HepG2 (cell line): ENCODE data around the gene PLK3. TPM values are rescaled to one million over a fixed set of nuclear protein-coding genes. Genes with fewer than 3 reads are reported as not detected.
A peak's percentile ranks its signal among the peaks of the same experiment; 100 is the strongest.

Experiments
- BORCS8-MEF2B ChIP-seq: sonication (generic); formaldehyde crosslinking; IDR thresholded peaks from 2 replicates; pipeline ENCODE4 v1.8.0; 2022; ENCODE audit warnings: mild to moderate bottlenecking, missing genetic modification reagents
- E2F1 ChIP-seq: sonication (generic); formaldehyde crosslinking; IDR thresholded peaks from 2 replicates; pipeline ENCODE4 v1.5.0; 2020; ENCODE audit warnings: missing genetic modification reagents
- ETV5 ChIP-seq: IDR thresholded peaks from 2 replicates; pipeline ENCODE4 v1.6.1; 2018; ENCODE audit warnings: missing biosample characterization, missing genetic modification reagents, inconsistent platforms, borderline replicate concordance
- GFI1 ChIP-seq: sonication (generic); formaldehyde crosslinking; IDR thresholded peaks from 2 replicates; pipeline ENCODE4 v1.5.0; 2020; ENCODE audit warnings: missing genetic modification reagents, mild to moderate bottlenecking, borderline replicate concordance
- HMG20A ChIP-seq: IDR thresholded peaks from 2 replicates; pipeline ENCODE4 v1.6.1; 2016; ENCODE audit warnings: borderline replicate concordance
- MTA3 ChIP-seq: sonication (generic); formaldehyde crosslinking; IDR thresholded peaks from 2 replicates; pipeline ENCODE4 v1.4.0; 2020; ENCODE audit warnings: missing genetic modification reagents
- NFIB ChIP-seq: sonication (generic); formaldehyde crosslinking; IDR thresholded peaks from 2 replicates; pipeline ENCODE4 v1.9.0; 2021; ENCODE audit warnings: missing genetic modification reagents, mild to moderate bottlenecking, borderline replicate concordance
- SP1 ChIP-seq, 2 experiments: fragments of 450-650 bp in 1 of 2; sonication (generic) in 1 of 2; formaldehyde crosslinking in 1 of 2; IDR thresholded peaks; 2 replicates each; pipeline versions ENCODE4 v1.4.0 to v1.6.1; 2016 to 2020; ENCODE audit warnings: missing genetic modification reagents in 1 of 2
- SP2 ChIP-seq: sonication (generic); formaldehyde crosslinking; IDR thresholded peaks from 2 replicates; pipeline ENCODE4 v1.5.1; 2020; ENCODE audit warnings: mild to moderate bottlenecking, missing genetic modification reagents
- TERF1 ChIP-seq: sonication (generic); formaldehyde crosslinking; IDR thresholded peaks from 2 replicates; pipeline ENCODE4 v1.8.0; 2022; ENCODE audit warnings: mild to moderate bottlenecking, missing genetic modification reagents, moderate library complexity
- USF2 ChIP-seq, 2 experiments: sonication (generic) in 1 of 2; formaldehyde crosslinking in 1 of 2; IDR thresholded peaks; 2 replicates each; pipeline versions ENCODE4 v1.5.1 to v1.6.1; 2011 to 2020; ENCODE audit warnings: borderline replicate concordance in 1 of 2, low read depth in 1 of 2, low read length in 1 of 2, mild to moderate bottlenecking in 1 of 2, missing genetic modification reagents in 1 of 2, moderate library complexity in 1 of 2
- ZC3H13 ChIP-seq: sonication (generic); formaldehyde crosslinking; IDR thresholded peaks from 2 replicates; pipeline ENCODE4 v1.8.1; 2023; ENCODE audit warnings: mild to moderate bottlenecking, missing genetic modification reagents, moderate library complexity
- ZIK1 ChIP-seq: sonication (generic); formaldehyde crosslinking; IDR thresholded peaks from 2 replicates; pipeline ENCODE4 v1.5.0; 2020; ENCODE audit warnings: mild to moderate bottlenecking, low read depth, missing genetic modification reagents, borderline replicate concordance
- ZKSCAN8 ChIP-seq: IDR thresholded peaks from 2 replicates; pipeline ENCODE4 v1.6.1; 2016; ENCODE audit warnings: borderline replicate concordance, missing genetic modification reagents, missing compliant biosample characterization
- ZMYM4 ChIP-seq: sonication (generic); formaldehyde crosslinking; IDR thresholded peaks from 2 replicates; pipeline ENCODE4 v1.8.1; 2023; ENCODE audit warnings: mild to moderate bottlenecking, missing genetic modification reagents
- ZNF282 ChIP-seq: fragments of 450-650 bp; IDR thresholded peaks from 2 replicates; pipeline ENCODE4 v1.6.1; 2018; ENCODE audit not compliant: partially characterized antibody
- ZNF30 ChIP-seq: sonication (generic); formaldehyde crosslinking; IDR thresholded peaks from 2 replicates; pipeline ENCODE4 v1.5.0; 2020; ENCODE audit warnings: mild to moderate bottlenecking, missing genetic modification reagents
- ZNF333 ChIP-seq: sonication (generic); formaldehyde crosslinking; IDR thresholded peaks from 2 replicates; pipeline ENCODE4 v1.4.0; 2020; ENCODE audit warnings: mild to moderate bottlenecking, missing genetic modification reagents, borderline replicate concordance
- ZNF441 ChIP-seq: sonication (generic); formaldehyde crosslinking; IDR thresholded peaks from 2 replicates; pipeline ENCODE4 v1.7.0; 2021; ENCODE audit warnings: missing genetic modification reagents, borderline replicate concordance
- ZNF703 ChIP-seq: sonication (generic); formaldehyde crosslinking; IDR thresholded peaks from 2 replicates; pipeline ENCODE4 v1.5.1; 2020; ENCODE audit warnings: missing genetic modification reagents, mild to moderate bottlenecking, moderate library complexity, borderline replicate concordance
- ZXDC ChIP-seq: sonication (generic); formaldehyde crosslinking; IDR thresholded peaks from 2 replicates; pipeline ENCODE4 v1.5.0; 2020; ENCODE audit warnings: mild to moderate bottlenecking, missing genetic modification reagents
- polyA plus RNA-seq, 8 experiments: library from polyadenylated mRNA; depleted of rRNA in 3 of 8; stranded (reverse) in 7 of 8; unstranded in 1 of 8; fragments of >200 nt; fragmentation: Illumina TruSeq in 4 of 8; extraction: Trizol in 4 of 8; gene quantifications; 2 replicates each; pipeline versions ENCODE4 v1.2.1 to v1.2.3, GENCODE V29; 2011 to 2016; ENCODE audit warnings: low read depth in 4 of 8, missing spikeins in 1 of 8, mixed read lengths in 1 of 8; ENCODE audit not compliant: insufficient read depth in 1 of 8
- total RNA-seq, 5 experiments: library from RNA; depleted of rRNA; stranded (reverse); fragments of >200 nt; fragmentation: Illumina TruSeq; extraction: Trizol; gene quantifications; 2 replicates each; pipeline ENCODE4 v1.2.3, GENCODE V29; 2016; ENCODE audit warnings: low read depth in 1 of 5

The PLK3 gene
- total and polyA plus RNA-seq, 2 of the 13 experiments (the other 11 are each of a cell fraction or from before 2014, with no cell fraction given) = 9.8 to 16.9 TPM

- TF ChIP-seq ZXDC = no peak
- TF ChIP-seq SP2 (CRISPR knock-in tag) = no peak
- peak; percentile 66 for TF ChIP-seq ETV5
- TF ChIP-seq USF2 (IDR thresholded peaks at IDR 0.05; ENCODE audit: low read depth, low read length) = no peak
- TF ChIP-seq USF2 (CRISPR knock-in tag; IDR thresholded peaks at IDR 0.05; ENCODE audit: borderline replicate concordance) = 0 out of 2 replicates have a peak, but pooled peaks have one; percentile 17
- TF ChIP-seq ZNF703 = no peak
- TF ChIP-seq SP1 (IDR thresholded peaks at IDR 0.05) = no peak
- TF ChIP-seq SP1 (CRISPR knock-in tag; IDR thresholded peaks at IDR 0.05) = peak; percentile 56
- 0 out of 2 replicates have a peak, but pooled peaks have one; percentile 70 for TF ChIP-seq ZIK1
- no peak for TF ChIP-seq E2F1
- no peak for TF ChIP-seq BORCS8-MEF2B (CRISPR knock-in tag)
- TF ChIP-seq GFI1 (CRISPR knock-in tag) = no peak
- TF ChIP-seq NFIB (CRISPR knock-in tag) = no peak
- 0 out of 2 replicates have a peak, but pooled peaks have one; percentile 25 for TF ChIP-seq ZMYM4 (CRISPR knock-in tag)
- no peak for TF ChIP-seq ZKSCAN8 (CRISPR knock-in tag)
- TF ChIP-seq ZNF30 = no peak
- no peak for TF ChIP-seq ZNF282
- no peak for TF ChIP-seq HMG20A (CRISPR knock-in tag)
- 0 out of 2 replicates have a peak, but pooled peaks have one; percentile 49 for TF ChIP-seq ZC3H13 (CRISPR knock-in tag)
- no peak for TF ChIP-seq TERF1 (CRISPR knock-in tag)
- 0 out of 2 replicates have a peak, but pooled peaks have one; percentile 56 for TF ChIP-seq ZNF333 (CRISPR knock-in tag)
- no peak for TF ChIP-seq ZNF441
- TF ChIP-seq MTA3 (CRISPR knock-in tag) = no peak
Measured at GRCh38 chr1:44786138-44786840, 13.9 kb upstream of the PLK3 start (continued).
